Fibroblast of mammary gland (primary cell): ENCODE results near the gene GSK3B.

Source experiments
- DNase-seq: peaks from one replicate; pipeline ENCODE4 v3.0.0-alpha.2; 2010; ENCODE audit warnings: low read depth
- H3K4me3 ChIP-seq: 2 replicates; pipeline ENCODE4 v1.5.1; 2011; ENCODE audit warnings: low read depth, mild to moderate bottlenecking, low read length, moderate library complexity; ENCODE audit not compliant: control insufficient read depth
- TF ChIP-seq, protein P1 (sequence below): conservative IDR thresholded peaks from 2 replicates; pipeline ENCODE4 v1.5.1; 2011; ENCODE audit warnings: low read depth, low read length, inconsistent platforms; ENCODE audit not compliant: control insufficient read depth, insufficient read depth

The GSK3B gene

DNA sequence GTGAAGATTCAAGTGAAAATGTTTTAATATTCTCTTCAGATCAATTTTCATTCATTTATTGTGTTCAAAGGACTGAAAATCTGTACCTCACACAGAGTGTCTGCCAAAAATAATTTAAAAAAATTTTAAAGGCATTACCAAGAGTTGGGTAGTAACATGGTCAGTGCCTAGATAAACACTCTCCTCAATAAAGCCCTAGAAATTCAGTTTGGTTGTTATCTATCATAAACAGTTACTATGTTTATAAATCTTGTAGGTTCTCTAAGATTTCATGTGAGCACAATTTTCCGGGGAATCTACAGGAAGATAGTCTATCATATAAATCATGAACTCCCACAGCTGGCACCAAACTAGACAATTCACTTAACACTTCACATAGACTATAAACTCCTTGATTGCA is 128.6 kb downstream of the GSK3B start:
- no peak overlapping the region for H3K4me3 ChIP-seq
- TF ChIP-seq, protein P1, sequence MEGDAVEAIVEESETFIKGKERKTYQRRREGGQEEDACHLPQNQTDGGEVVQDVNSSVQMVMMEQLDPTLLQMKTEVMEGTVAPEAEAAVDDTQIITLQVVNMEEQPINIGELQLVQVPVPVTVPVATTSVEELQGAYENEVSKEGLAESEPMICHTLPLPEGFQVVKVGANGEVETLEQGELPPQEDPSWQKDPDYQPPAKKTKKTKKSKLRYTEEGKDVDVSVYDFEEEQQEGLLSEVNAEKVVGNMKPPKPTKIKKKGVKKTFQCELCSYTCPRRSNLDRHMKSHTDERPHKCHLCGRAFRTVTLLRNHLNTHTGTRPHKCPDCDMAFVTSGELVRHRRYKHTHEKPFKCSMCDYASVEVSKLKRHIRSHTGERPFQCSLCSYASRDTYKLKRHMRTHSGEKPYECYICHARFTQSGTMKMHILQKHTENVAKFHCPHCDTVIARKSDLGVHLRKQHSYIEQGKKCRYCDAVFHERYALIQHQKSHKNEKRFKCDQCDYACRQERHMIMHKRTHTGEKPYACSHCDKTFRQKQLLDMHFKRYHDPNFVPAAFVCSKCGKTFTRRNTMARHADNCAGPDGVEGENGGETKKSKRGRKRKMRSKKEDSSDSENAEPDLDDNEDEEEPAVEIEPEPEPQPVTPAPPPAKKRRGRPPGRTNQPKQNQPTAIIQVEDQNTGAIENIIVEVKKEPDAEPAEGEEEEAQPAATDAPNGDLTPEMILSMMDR = no peak
- no peak for DNase-seq

DNA sequence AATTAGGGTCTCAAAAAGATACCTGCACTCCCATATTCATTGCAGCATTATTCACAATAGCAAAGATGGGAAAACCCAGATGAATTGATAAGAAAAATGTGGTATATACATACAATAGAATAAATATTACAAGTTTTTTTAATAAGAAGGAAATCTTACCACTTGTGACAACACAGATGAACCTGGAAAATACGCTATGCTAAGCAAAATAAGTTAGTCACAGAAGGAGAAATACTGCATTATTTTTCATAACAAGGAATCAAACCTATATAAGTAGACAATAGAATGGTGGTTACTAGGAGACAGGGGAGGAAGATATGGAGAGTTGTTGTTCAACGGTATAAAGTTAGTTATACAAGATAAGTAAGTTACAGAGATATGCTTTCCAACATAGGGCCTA is 130.0 kb downstream of the GSK3B start:
- DNase-seq = no peak
- TF ChIP-seq, protein P1 = no peak
- H3K4me3 ChIP-seq = no peak overlapping the region

DNA sequence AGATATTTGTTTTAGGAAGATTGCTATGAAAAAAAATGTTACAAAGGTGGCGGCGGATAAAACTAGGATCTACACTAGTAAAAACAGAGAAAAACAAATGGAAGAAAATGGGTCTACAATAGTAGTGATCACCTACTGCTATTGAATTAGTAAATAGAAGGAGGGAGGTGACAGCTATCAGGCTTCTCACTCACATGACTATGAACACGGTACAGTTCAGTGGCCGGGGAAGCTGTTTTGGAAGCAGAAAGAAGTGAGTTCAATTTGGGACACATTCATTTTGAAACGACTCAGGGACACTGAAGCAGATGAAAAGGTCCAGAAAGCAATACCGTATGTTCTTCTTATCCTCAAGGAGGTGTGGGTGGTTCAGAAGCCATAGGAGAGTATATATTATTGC is 138.3 kb downstream of the GSK3B start:
- no peak overlapping the region for H3K4me3 ChIP-seq
- TF ChIP-seq, protein P1 = no peak
- no peak for DNase-seq

DNA sequence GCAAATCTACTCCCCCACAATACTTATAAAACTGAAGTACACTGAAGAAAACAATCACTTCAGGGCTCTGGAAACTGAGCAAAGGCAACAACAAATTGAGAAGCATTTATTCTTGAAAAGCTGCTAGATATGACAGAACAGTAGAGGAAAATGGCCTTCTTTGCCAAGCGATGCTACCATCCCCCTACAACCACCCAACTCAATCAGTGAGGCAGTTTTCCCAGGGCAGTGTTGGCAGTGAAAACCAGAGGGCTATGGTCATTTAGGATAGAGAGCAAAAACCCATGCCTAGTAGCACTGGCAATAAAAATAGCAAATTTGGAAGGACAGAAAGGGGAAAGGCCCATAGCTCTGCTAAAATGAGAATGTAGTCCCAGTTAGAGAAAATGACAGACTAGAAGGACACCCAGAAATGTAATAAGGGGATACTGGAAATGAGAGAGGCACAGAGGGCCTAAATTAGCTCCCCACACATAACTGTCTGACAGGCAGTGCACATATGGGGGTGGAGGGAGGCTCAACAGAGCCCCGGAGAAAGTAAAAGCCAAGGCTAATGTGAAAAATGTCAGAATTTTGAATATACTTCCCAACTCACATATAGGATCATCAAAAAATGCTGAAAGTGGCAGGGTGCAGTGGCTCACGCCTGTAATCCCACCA is 143.5 kb downstream of the GSK3B start:
- no peak overlapping the region for H3K4me3 ChIP-seq
- TF ChIP-seq, protein P1 = no peak
- no peak for DNase-seq

DNA sequence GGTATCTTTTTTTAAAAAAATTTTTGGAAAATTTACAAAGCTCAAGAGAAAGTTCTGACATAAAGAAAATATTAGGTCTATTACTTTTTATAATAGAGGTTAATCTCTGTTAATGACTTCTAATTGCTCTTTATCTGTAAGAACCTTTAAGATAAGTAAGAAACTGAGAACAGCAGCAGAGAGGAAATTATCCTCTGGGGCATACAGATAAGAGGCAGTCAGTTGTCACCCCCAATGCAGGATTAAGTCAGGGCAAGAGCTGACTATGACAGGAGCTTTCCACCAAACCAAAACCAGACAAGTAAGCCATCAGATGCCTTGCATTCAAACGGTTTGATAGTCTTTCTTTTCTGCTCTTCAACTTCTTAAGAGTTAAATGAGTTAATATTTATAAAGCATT is 149.0 kb downstream of the GSK3B start:
- no peak for DNase-seq
- TF ChIP-seq, protein P1 = no peak
- no peak overlapping the region for H3K4me3 ChIP-seq

DNA sequence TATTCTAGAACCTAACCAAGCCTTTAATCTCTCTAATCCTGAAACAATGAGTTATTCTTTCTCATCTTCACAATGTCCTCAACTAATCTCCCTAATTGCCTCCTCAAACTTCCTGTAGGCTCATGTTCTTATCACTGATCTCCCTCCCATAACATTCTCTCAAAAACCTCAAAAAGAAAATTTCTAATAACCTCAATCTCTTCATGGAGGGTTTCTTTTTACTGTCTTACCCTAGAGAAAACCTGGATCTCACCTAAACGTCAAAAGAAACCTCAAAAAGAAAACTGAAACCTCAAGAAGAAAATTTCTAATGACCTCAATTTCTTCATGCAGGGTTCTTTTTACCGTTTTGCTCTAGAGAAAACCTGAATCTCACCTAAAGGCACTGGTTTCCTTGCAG is 150.2 kb downstream of the GSK3B start:
- TF ChIP-seq, protein P1 = no peak
- no peak overlapping the region for H3K4me3 ChIP-seq
- DNase-seq = no peak

DNA sequence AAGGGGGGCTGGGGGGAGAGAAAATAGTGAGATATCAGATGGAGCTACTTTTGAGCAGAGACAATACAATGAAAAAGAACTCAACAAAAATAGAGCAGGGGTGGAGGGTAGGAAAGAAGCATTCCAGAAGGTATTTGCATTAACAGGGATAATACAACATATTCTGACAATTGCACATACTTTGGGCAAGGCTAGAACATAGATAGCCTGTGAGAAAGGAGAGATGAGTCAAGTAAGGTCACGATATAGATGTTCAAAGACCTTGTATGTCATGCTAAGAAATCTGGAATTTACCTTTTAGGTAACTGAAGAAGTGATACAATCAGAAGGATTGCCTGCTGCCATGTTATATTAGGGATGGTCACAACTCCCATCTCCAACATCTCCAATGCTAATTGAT is 155.2 kb downstream of the GSK3B start:
- no peak overlapping the region for H3K4me3 ChIP-seq
- DNase-seq = no peak
- TF ChIP-seq, protein P1 = no peak
